Stimulated activated CD8-positive, alpha-beta memory T cell treated with anti-CD3 and anti-CD28 coated beads, Interleukin-12 subunit alpha, Interleukin-12 subunit beta, amount 100 ng/mL, for 24 hours (primary cell): ENCODE results near the gene NTHL1.

ENCODE experiments used
- DNase-seq: peaks from one replicate; pipeline ENCODE4 v3.0.0-alpha.2; 2020; ENCODE audit errors: extremely low read depth

Gene NTHL1

GRCh38 chr16:2008631-2009163, 38.9 kb downstream of the NTHL1 start:
- no peak for DNase-seq

GRCh38 chr16:2008009-2008526, 39.6 kb downstream of the NTHL1 start:
- DNase-seq, result no peak

- no peak for DNase-seq
Measured at GRCh38 chr16:2007081-2007836, 40.4 kb downstream of the NTHL1 start.

- DNase-seq, result no peak
Measured at GRCh38 chr16:2006317-2006716, 41.3 kb downstream of the NTHL1 start.

- DNase-seq, result no peak
Measured at GRCh38 chr16:2005646-2006045, 42.0 kb downstream of the NTHL1 start.

- no peak for DNase-seq
Measured at GRCh38 chr16:2004795-2005517, 42.7 kb downstream of the NTHL1 start.

- DNase-seq, result peak; percentile 66
Measured at GRCh38 chr16:2003827-2004641, 43.6 kb downstream of the NTHL1 start.

GRCh38 chr16:2003231-2003826, 44.3 kb downstream of the NTHL1 start:
- DNase-seq, result no peak

- no peak for DNase-seq
Measured at GRCh38 chr16:2002406-2003230, 45.0 kb downstream of the NTHL1 start.

GRCh38 chr16:2001456-2002355, 45.9 kb downstream of the NTHL1 start:
- no peak for DNase-seq

GRCh38 chr16:2001035-2001434, 46.6 kb downstream of the NTHL1 start:
- DNase-seq, result no peak

GRCh38 chr16:1999866-2000514, 47.6 kb downstream of the NTHL1 start:
- no peak for DNase-seq

GRCh38 chr16:1998852-1999801, 48.5 kb downstream of the NTHL1 start:
- no peak for DNase-seq

- DNase-seq, result no peak
Measured at GRCh38 chr16:1998360-1998835, 49.2 kb downstream of the NTHL1 start.

GRCh38 chr16:1997494-1998359, 49.9 kb downstream of the NTHL1 start:
- DNase-seq, result no peak

GRCh38 chr16:1993731-1994131, 53.9 kb downstream of the NTHL1 start:
- DNase-seq, result no peak
